ENCODE measurements around the gene BDKRB2. TPM values are rescaled to one million over a fixed set of nuclear protein-coding genes. Genes with fewer than 3 reads are reported as not detected.

The BDKRB2 gene
- polyA plus RNA-seq, 2 donors: 8.2 to 15.1 TPM

- Histone ChIP-seq H3K27me3 (ENCODE audit: control insufficient read depth in 1 of 2, insufficient read depth in 2 of 2, low read length in 2 of 2) (no peaks in the 10 kb centered on the region), H3K36me3 (ENCODE audit: control insufficient read depth in 2 of 2, insufficient read depth in 2 of 2, low read length in 1 of 2) (peaks cover 0 to 9% of the 10 kb centered on the region in 2 donors), H3K9me3 (ENCODE audit: control insufficient read depth in 2 of 2, insufficient read depth in 1 of 2, low read depth in 1 of 2, low read length in 1 of 2) (peaks cover 2% of the 10 kb centered on the region in 2 donors), H3K4me1 (ENCODE audit: control insufficient read depth in 2 of 2, insufficient read depth in 2 of 2, low read length in 1 of 2) (peaks cover 0 to 12% of the 10 kb centered on the region in 2 donors), H3K27ac (ENCODE audit: low read depth in 2 of 2, low read length in 1 of 2) (no peak overlapping the region), H3K4me3 (ENCODE audit: low read depth in 1 of 2, low read length in 2 of 2) (no peak overlapping the region)
- WGBS, 2 donors: 86 to 88% methylated on average over 5 of the region's 5 CpGs
These were observed 3.0 kb downstream of the BDKRB2 start for GRCh38 chr14:96207686-96208085.

GRCh38 chr14:96208739-96209138 lies 4.1 kb downstream of the BDKRB2 start:
- no peak overlapping the region for H3K27ac ChIP-seq (ENCODE audit: low read depth in 2 of 2, low read length in 1 of 2)
- 86 to 92% methylated on average over 12 of the region's 12 CpGs for WGBS, 2 donors
- H3K27me3 ChIP-seq (ENCODE audit: control insufficient read depth in 1 of 2, insufficient read depth in 2 of 2, low read length in 2 of 2): no peaks in the 10 kb centered on the region
- H3K9me3 ChIP-seq (ENCODE audit: control insufficient read depth in 2 of 2, insufficient read depth in 1 of 2, low read depth in 1 of 2, low read length in 1 of 2): peaks cover 2 to 5% of the 10 kb centered on the region in 2 donors
- H3K4me3 ChIP-seq (ENCODE audit: low read depth in 1 of 2, low read length in 2 of 2): no peak overlapping the region
- H3K36me3 ChIP-seq (ENCODE audit: control insufficient read depth in 2 of 2, insufficient read depth in 2 of 2, low read length in 1 of 2): peaks cover 0 to 9% of the 10 kb centered on the region in 2 donors
- peaks cover 0 to 12% of the 10 kb centered on the region in 2 donors for H3K4me1 ChIP-seq (ENCODE audit: control insufficient read depth in 2 of 2, insufficient read depth in 2 of 2, low read length in 1 of 2)

GRCh38 chr14:96212140-96212539 lies 7.5 kb downstream of the BDKRB2 start:
- Histone ChIP-seq H3K9me3 (ENCODE audit: control insufficient read depth in 2 of 2, insufficient read depth in 1 of 2, low read depth in 1 of 2, low read length in 1 of 2) (peaks cover 2 to 5% of the 10 kb centered on the region in 2 donors), H3K27me3 (ENCODE audit: control insufficient read depth in 1 of 2, insufficient read depth in 2 of 2, low read length in 2 of 2) (no peaks in the 10 kb centered on the region), H3K27ac (ENCODE audit: low read depth in 2 of 2, low read length in 1 of 2) (no peak overlapping the region), H3K4me1 (ENCODE audit: control insufficient read depth in 2 of 2, insufficient read depth in 2 of 2, low read length in 1 of 2) (peaks cover 0 to 17% of the 10 kb centered on the region in 2 donors), H3K36me3 (ENCODE audit: control insufficient read depth in 2 of 2, insufficient read depth in 2 of 2, low read length in 1 of 2) (peaks cover 0 to 15% of the 10 kb centered on the region in 2 donors), H3K4me3 (ENCODE audit: low read depth in 1 of 2, low read length in 2 of 2) (no peak overlapping the region)

- Histone ChIP-seq H3K27ac (ENCODE audit: low read depth in 2 of 2, low read length in 1 of 2) (no peak overlapping the region), H3K4me1 (ENCODE audit: control insufficient read depth in 2 of 2, insufficient read depth in 2 of 2, low read length in 1 of 2) (peaks cover 0 to 15% of the 10 kb centered on the region in 2 donors)
- WGBS, 2 donors: 94 to 95% methylated on average over 4 of the region's 4 CpGs
These were observed 8.3 kb downstream of the BDKRB2 start for GRCh38 chr14:96212896-96213295.

GRCh38 chr14:96213871-96214465 lies 9.3 kb downstream of the BDKRB2 start:
- H3K4me3 ChIP-seq (ENCODE audit: low read depth in 1 of 2, low read length in 2 of 2): no peak overlapping the region
- H3K27ac ChIP-seq (ENCODE audit: low read depth in 2 of 2, low read length in 1 of 2): no peak overlapping the region
- peaks cover 0 to 15% of the 10 kb centered on the region in 2 donors for H3K36me3 ChIP-seq (ENCODE audit: control insufficient read depth in 2 of 2, insufficient read depth in 2 of 2, low read length in 1 of 2)
- H3K27me3 ChIP-seq (ENCODE audit: control insufficient read depth in 1 of 2, insufficient read depth in 2 of 2, low read length in 2 of 2): no peaks in the 10 kb centered on the region
- peaks cover 0 to 15% of the 10 kb centered on the region in 2 donors for H3K4me1 ChIP-seq (ENCODE audit: control insufficient read depth in 2 of 2, insufficient read depth in 2 of 2, low read length in 1 of 2)
- WGBS, 2 donors: 84 to 88% methylated on average over 10 of the region's 10 CpGs
- H3K9me3 ChIP-seq (ENCODE audit: control insufficient read depth in 2 of 2, insufficient read depth in 1 of 2, low read depth in 1 of 2, low read length in 1 of 2): peaks cover 2 to 5% of the 10 kb centered on the region in 2 donors

More at GRCh38 chr14:96212896-96213295, 8.3 kb downstream of the BDKRB2 start:
- Histone ChIP-seq H3K9me3 (ENCODE audit: control insufficient read depth in 2 of 2, insufficient read depth in 1 of 2, low read depth in 1 of 2, low read length in 1 of 2) (peaks cover 2 to 5% of the 10 kb centered on the region in 2 donors), H3K4me3 (ENCODE audit: low read depth in 1 of 2, low read length in 2 of 2) (no peak overlapping the region), H3K27me3 (ENCODE audit: control insufficient read depth in 1 of 2, insufficient read depth in 2 of 2, low read length in 2 of 2) (no peaks in the 10 kb centered on the region), H3K36me3 (ENCODE audit: control insufficient read depth in 2 of 2, insufficient read depth in 2 of 2, low read length in 1 of 2) (peaks cover 0 to 15% of the 10 kb centered on the region in 2 donors)

GRCh38 chr14:96214793-96215192 lies 10.2 kb downstream of the BDKRB2 start:
- no peak overlapping the region for H3K27ac ChIP-seq (ENCODE audit: low read depth in 2 of 2, low read length in 1 of 2)
- 68 to 70% methylated on average over 4 of the region's 4 CpGs for WGBS, 2 donors
- no peaks in the 10 kb centered on the region for H3K27me3 ChIP-seq (ENCODE audit: control insufficient read depth in 1 of 2, insufficient read depth in 2 of 2, low read length in 2 of 2)
- H3K36me3 ChIP-seq (ENCODE audit: control insufficient read depth in 2 of 2, insufficient read depth in 2 of 2, low read length in 1 of 2): peaks cover 0 to 15% of the 10 kb centered on the region in 2 donors
- peaks cover 0 to 15% of the 10 kb centered on the region in 2 donors for H3K4me1 ChIP-seq (ENCODE audit: control insufficient read depth in 2 of 2, insufficient read depth in 2 of 2, low read length in 1 of 2)
- peaks cover 2 to 5% of the 10 kb centered on the region in 2 donors for H3K9me3 ChIP-seq (ENCODE audit: control insufficient read depth in 2 of 2, insufficient read depth in 1 of 2, low read depth in 1 of 2, low read length in 1 of 2)
- H3K4me3 ChIP-seq (ENCODE audit: low read depth in 1 of 2, low read length in 2 of 2): no peak overlapping the region

GRCh38 chr14:96215452-96216244 lies 11.0 kb downstream of the BDKRB2 start:
- Histone ChIP-seq H3K4me1 (ENCODE audit: control insufficient read depth in 2 of 2, insufficient read depth in 2 of 2, low read length in 1 of 2) (peaks cover 0 to 16% of the 10 kb centered on the region in 2 donors), H3K4me3 (ENCODE audit: low read depth in 1 of 2, low read length in 2 of 2) (no peak overlapping the region), H3K36me3 (ENCODE audit: control insufficient read depth in 2 of 2, insufficient read depth in 2 of 2, low read length in 1 of 2) (peaks cover 0 to 15% of the 10 kb centered on the region in 2 donors), H3K27me3 (ENCODE audit: control insufficient read depth in 1 of 2, insufficient read depth in 2 of 2, low read length in 2 of 2) (no peaks in the 10 kb centered on the region), H3K9me3 (ENCODE audit: control insufficient read depth in 2 of 2, insufficient read depth in 1 of 2, low read depth in 1 of 2, low read length in 1 of 2) (peaks cover 2 to 5% of the 10 kb centered on the region in 2 donors), H3K27ac (ENCODE audit: low read depth in 2 of 2, low read length in 1 of 2) (peak overlapping the region; percentile 60 to 66)
- 42 to 51% methylated on average over 7 of the region's 7 CpGs for WGBS, 2 donors

GRCh38 chr14:96216627-96217026 lies 12.0 kb downstream of the BDKRB2 start:
- Histone ChIP-seq H3K27me3 (ENCODE audit: control insufficient read depth in 1 of 2, insufficient read depth in 2 of 2, low read length in 2 of 2) (no peaks in the 10 kb centered on the region), H3K4me1 (ENCODE audit: control insufficient read depth in 2 of 2, insufficient read depth in 2 of 2, low read length in 1 of 2) (peaks cover 0 to 20% of the 10 kb centered on the region in 2 donors), H3K27ac (ENCODE audit: low read depth in 2 of 2, low read length in 1 of 2) (peak overlapping the region in 1 of 2 donors; percentile 60), H3K9me3 (ENCODE audit: control insufficient read depth in 2 of 2, insufficient read depth in 1 of 2, low read depth in 1 of 2, low read length in 1 of 2) (peaks cover under 1 to 2% of the 10 kb centered on the region in 2 donors), H3K36me3 (ENCODE audit: control insufficient read depth in 2 of 2, insufficient read depth in 2 of 2, low read length in 1 of 2) (peaks cover 0 to 9% of the 10 kb centered on the region in 2 donors), H3K4me3 (ENCODE audit: low read depth in 1 of 2, low read length in 2 of 2) (no peak overlapping the region)
- 93 to 94% methylated on average over 1 of the region's 1 CpG for WGBS, 2 donors

- 73 to 79% methylated on average over 8 of the region's 8 CpGs for WGBS, 2 donors
- Histone ChIP-seq H3K4me1 (ENCODE audit: control insufficient read depth in 2 of 2, insufficient read depth in 2 of 2, low read length in 1 of 2) (peaks cover 0 to 20% of the 10 kb centered on the region in 2 donors), H3K27me3 (ENCODE audit: control insufficient read depth in 1 of 2, insufficient read depth in 2 of 2, low read length in 2 of 2) (no peaks in the 10 kb centered on the region), H3K9me3 (ENCODE audit: control insufficient read depth in 2 of 2, insufficient read depth in 1 of 2, low read depth in 1 of 2, low read length in 1 of 2) (peaks cover 0 to 2% of the 10 kb centered on the region in 2 donors), H3K36me3 (ENCODE audit: control insufficient read depth in 2 of 2, insufficient read depth in 2 of 2, low read length in 1 of 2) (peaks cover 0 to 6% of the 10 kb centered on the region in 2 donors), H3K4me3 (ENCODE audit: low read depth in 1 of 2, low read length in 2 of 2) (no peak overlapping the region), H3K27ac (ENCODE audit: low read depth in 2 of 2, low read length in 1 of 2) (no peak overlapping the region)
These were observed 12.8 kb downstream of the BDKRB2 start for GRCh38 chr14:96217376-96217913.
